ENCODE results near the gene SMIM10L2A.
"Not testable (repeated sequence)": the region's sequence is repeated elsewhere in the genome, so short reads cannot be mapped to it uniquely, and the experiment has no call there.

The SMIM10L2A gene

DNA sequence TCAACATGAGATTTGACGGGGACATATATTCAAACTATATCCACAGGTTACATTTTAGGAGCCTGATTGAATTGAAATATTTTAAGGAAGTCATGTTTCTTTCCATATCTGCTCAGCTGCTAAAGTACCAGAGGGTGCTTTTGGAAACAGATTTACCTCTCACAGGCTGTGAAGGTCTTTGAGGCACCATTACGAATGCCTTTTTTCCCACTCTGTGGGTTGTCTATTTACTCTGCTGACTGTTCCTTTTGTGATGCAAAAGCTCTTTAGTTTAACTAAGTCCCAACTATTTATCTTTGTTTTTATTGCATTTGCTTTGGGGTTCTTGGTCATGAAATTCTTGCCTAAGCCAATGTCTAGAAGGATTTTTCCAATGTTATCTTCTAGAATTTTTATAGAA, 40.0 kb downstream of the SMIM10L2A start:
- FAIRE-seq, result not testable (repeated sequence)

- FAIRE-seq, result no peak
These were observed 42.2 kb downstream of the SMIM10L2A start for GRCh38 chrX:135463937-135464336.

DNA sequence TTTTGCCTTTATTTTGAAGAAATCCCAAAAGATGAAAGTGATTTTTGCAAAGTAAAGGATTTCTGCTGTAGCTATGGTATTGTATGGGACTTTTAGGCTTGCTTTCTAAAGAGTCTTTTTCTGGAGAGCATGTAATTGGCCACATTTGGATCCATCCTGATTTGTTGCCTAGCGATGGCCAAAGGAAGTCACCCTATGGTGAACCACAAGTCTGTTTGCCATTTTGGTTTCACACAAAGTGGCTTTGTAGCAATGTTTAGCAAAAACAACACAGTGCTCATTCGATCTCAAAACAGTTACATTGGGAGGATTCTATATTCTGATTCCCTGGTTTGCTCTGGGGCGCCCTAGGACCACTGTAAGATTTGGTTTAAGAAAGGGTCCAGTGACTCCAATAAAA, 54.6 kb downstream of the SMIM10L2A start:
- no peak for FAIRE-seq

GRCh38 chrX:135477576-135477975, 55.8 kb downstream of the SMIM10L2A start:
- FAIRE-seq, result no peak

Measured in A204.1 (cell line).